OCI-LY7 (cell line): ENCODE results near the gene DAB1.

Source experiments
- EZH2phosphoT487 ChIP-seq: fragments of 200-600 bp; sonication (generic); IDR thresholded peaks from 2 replicates; pipeline ENCODE4 v1.6.1; 2018; ENCODE audit warnings: low read depth, borderline replicate concordance, mild to moderate bottlenecking, mixed run types, antibody characterized with exemption, low read length, moderate library complexity, mixed read lengths
- TF ChIP-seq, protein P1 (sequence below): fragments of 200-600 bp; sonication (generic); conservative IDR thresholded peaks from 2 replicates; pipeline ENCODE4 v1.5.1; 2014; ENCODE audit warnings: mild to moderate bottlenecking, antibody characterized with exemption, low read length, moderate library complexity, mixed read lengths

DNA sequence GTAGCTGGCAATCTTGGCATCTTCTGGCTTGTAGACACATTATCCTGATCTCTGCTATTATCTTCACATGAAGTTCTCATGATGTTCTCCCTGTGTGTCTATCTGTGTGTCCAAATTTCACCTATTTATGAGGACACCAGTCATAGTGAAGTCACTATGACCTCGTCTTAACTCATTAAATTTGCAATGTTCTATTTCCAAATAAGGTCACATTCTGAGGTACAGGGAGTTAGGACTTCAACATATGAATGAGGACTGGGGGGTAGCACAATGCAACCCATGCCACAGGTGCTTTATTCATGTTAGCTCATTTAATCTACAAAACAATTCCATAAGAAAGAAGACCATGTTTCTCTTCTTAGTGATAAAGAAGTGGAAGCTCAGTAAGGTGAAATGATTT, 251.8 kb downstream of the DAB1 start:
- TF ChIP-seq, protein P1, sequence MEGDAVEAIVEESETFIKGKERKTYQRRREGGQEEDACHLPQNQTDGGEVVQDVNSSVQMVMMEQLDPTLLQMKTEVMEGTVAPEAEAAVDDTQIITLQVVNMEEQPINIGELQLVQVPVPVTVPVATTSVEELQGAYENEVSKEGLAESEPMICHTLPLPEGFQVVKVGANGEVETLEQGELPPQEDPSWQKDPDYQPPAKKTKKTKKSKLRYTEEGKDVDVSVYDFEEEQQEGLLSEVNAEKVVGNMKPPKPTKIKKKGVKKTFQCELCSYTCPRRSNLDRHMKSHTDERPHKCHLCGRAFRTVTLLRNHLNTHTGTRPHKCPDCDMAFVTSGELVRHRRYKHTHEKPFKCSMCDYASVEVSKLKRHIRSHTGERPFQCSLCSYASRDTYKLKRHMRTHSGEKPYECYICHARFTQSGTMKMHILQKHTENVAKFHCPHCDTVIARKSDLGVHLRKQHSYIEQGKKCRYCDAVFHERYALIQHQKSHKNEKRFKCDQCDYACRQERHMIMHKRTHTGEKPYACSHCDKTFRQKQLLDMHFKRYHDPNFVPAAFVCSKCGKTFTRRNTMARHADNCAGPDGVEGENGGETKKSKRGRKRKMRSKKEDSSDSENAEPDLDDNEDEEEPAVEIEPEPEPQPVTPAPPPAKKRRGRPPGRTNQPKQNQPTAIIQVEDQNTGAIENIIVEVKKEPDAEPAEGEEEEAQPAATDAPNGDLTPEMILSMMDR = no peak
- no peak for TF ChIP-seq EZH2phosphoT487
